Dermis blood vessel endothelial cell (primary cell): Measurements from ENCODE around the gene ZNF182. TPM values are rescaled to one million over a fixed set of nuclear protein-coding genes. Genes with fewer than 3 reads are reported as not detected.
"Not testable (repeated sequence)": the region's sequence is repeated elsewhere in the genome, so short reads cannot be mapped to it uniquely, and the experiment has no call there.

Experiments
- DNase-seq: peaks from one replicate; pipeline ENCODE4 v3.0.0; 2010
- total RNA-seq: library from RNA; depleted of rRNA; stranded (reverse); fragments of >200 nt; gene quantifications from 2 replicates; pipeline ENCODE4 v1.2.3, GENCODE V29; 2014

The ZNF182 gene
- 4.9 and 5.3 TPM in 2 replicates for total RNA-seq

DNA sequence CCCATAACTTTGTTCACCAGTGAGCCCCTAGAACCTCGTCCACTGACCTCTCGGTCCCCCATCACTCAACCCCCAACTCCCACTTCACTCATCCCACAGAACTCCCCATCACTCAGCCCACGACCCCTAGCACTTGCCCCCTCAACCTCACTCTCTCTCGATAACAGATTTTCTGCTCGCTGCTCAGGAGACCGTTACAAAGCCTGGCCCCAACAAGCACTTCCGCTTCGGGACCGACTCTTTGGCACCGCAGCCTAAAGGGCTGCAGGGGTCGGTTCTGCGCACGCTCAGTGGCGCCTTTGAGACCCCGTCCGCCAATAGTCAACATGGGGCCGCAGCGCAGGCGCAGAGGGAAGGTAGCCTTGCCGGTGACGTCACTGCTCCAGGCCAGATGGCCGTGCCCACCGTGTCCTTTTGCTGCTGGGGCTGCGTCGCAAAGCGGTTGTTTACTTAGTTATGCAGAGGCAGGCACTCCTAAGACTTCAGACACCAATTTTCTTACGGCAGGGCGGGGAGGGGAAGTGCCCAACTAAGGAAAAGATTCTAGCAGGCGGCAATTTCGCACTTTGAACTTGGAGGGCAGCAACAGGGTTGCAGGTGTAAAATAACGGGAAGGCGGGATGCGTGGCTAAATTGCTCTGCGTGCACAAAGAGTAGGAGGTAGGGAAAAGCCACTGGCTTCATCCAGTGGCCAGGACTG lies at the start of gene ZNF182:
ZNF182 (minus strand) TSS at position 232 of the 700 bp plus-strand sequence. CDS start 1,380 bp downstream, outside the sequence.
- DNase-seq, result peak; percentile 90

DNA sequence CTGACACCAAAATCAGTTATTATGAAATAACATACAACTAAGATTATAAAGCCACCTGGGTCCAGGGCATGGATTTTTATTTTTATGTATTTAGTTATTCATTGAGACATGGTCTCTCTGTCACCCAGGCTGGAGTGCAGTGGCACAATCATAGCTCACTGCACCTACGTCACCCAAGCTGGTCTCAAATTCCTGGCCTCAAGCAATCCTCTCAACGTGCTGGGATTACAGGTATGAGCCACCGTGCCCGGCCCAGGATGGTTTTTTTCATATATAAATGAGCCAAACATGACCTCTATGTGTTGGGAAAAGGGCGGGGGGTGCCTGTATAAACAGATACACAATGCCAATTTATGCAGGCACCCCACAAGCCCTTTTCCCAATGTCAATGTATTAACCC lies 43.1 kb upstream of the ZNF182 start:
- no peak for DNase-seq

- peak; percentile 75 for DNase-seq
Observed at GRCh38 chrX:48045410-48046311, 41.9 kb upstream of the ZNF182 start.

DNA sequence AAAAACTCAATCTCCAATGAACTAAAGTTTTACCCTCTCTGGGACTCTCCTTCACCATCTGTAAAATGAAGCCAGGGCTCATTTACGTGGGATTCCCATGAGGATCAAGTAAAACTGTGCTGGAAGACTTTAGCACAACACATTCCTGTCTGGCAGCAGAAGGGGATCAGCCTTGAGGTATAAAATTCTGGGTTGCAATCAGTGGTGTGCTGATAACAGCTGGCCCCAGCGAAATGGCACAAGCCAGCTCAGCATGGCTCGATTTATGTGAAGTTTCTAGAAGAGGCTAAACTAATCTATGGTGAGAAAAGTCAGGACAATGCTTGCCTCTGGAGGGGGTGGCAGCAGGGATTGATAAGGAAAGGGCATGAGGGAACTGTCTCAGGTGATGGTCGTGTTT lies 39.3 kb upstream of the ZNF182 start:
- no peak for DNase-seq

DNA sequence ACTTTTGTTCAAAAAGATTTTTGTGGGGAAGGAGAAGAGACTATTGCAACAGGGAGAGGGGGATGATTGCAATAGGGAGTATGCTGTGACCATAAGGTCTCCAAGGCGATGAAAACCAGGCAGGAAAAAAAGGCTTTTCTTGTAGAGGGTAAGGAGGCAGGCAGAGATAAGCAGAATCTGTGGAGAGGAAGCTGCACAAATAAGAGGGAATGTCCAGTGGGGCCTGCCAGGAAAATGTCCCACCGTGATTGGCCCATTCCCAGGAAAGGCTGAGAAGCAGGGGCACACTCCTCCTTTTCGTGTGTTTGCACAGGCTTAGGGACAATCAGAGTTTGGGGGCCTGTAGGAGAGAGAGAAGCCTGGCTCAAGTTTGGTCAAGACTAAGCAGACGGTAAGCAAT lies 32.1 kb upstream of the ZNF182 start:
- DNase-seq, result peak; percentile 5

GRCh38 chrX:48030641-48031173 lies 26.9 kb upstream of the ZNF182 start:
- not testable (repeated sequence) for DNase-seq

DNA sequence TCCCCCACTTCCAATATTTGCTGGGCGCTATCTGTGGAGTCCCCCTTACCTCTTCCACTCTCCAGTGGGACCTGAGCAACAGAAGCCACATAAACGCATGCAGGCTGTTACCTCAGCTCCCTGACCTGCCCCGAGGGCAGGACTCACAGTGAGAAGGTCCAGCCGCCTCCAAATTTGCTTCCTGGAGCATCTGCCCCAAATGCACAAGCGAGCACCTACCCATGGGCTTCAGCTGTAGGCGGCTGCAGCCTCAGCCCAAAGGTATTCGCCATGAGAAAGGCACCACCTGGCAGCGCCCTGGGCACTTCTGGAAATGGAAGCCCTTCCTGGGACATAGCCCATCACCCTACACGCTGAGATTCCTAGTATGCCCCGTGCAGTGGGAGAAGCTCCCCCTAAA lies 26.4 kb upstream of the ZNF182 start:
- DNase-seq, result no peak

DNA sequence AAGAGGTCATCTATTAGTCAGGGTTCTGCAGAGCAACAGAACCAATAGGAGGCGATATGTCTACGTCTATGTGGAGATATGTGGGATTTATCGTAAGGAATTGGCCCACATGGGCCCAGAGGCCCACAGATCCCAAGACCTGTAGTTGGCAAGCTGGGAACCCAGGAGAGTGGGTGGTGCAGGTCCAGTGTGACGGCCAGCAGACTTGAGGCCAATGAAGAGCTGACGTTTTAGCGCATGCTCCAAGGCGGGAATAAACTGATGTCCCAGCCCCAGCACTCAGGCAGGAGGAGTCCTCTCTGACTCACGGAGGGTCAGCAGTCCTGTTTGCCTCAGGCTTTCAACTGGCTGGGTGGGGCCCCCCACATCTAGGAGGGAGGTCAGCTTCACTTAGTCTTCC lies 24.3 kb upstream of the ZNF182 start:
- DNase-seq, result no peak

GRCh38 chrX:48027545-48027944 lies 23.8 kb upstream of the ZNF182 start:
- not testable (repeated sequence) for DNase-seq

- DNase-seq, result peak; percentile 80
Observed at GRCh38 chrX:48025561-48025960, 21.8 kb upstream of the ZNF182 start.

- DNase-seq, result no peak
Observed at GRCh38 chrX:48022738-48023137, 18.9 kb upstream of the ZNF182 start.

DNA sequence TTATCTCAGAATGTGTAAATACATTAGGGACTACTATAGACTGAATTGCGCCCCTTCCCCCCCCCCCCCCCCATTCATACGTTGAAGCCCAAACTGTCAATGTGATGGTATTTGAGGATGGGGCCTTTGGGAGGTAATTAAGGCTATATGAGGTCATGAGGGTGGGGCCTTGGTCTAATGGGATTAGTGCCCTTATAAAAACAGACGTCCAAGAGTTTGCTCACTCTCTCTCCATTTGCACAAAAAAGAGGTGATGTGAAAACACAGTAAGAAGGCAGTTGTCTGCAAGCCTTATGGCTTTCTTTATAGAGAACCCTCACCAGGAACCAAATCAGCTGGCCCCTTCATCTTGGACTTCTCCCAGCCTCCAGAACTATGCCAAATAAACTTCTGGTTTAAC lies 18.3 kb upstream of the ZNF182 start:
- DNase-seq, result no peak

DNA sequence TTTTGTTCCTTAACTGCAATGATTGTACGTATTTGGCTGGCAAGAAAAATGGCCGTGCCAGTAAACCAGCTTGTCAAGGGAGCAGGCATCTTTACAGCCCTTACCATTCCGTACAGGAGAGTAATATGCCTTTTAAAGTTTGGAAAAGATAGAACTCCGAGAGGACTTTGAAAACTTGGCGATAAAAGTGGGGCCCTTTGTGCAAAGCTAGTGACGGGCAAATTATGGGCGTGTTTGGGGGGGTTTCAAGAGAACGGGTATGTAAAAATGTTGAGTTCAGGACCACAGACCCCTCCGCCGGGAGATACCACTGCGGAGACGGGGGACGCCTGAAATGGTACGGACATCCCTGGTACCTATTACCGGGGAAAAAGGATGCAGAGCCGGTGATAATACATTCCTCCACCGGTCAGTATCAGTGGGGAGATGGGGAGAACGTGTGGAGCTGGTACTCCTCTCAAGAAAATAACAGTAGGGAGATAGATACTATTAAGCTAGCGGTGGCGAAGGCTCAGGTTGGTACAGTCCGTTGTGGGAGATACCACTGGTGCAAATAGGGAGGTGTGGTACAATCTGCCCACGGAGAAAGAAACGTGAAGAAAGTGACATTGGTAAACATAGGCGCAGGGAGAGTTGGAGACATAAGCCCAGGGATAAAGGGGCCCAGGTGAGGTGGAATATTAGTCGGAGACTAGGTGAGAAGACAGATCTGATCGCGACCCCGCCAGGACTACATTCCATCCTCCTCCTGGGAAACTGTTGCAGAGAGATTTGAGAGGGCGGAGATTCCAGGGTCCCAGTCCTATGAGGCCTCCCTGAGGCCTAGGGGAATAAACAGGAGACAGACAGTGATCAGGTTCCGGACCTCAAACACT lies 17.5 kb upstream of the ZNF182 start:
- peak; percentile 83 for DNase-seq

- DNase-seq, result peak; percentile 11
Observed at GRCh38 chrX:48020472-48020871, 16.7 kb upstream of the ZNF182 start.

GRCh38 chrX:48019892-48020291 lies 16.1 kb upstream of the ZNF182 start:
- not testable (repeated sequence) for DNase-seq

- not testable (repeated sequence) for DNase-seq
Observed at GRCh38 chrX:48016583-48017310, 13.0 kb upstream of the ZNF182 start.

DNA sequence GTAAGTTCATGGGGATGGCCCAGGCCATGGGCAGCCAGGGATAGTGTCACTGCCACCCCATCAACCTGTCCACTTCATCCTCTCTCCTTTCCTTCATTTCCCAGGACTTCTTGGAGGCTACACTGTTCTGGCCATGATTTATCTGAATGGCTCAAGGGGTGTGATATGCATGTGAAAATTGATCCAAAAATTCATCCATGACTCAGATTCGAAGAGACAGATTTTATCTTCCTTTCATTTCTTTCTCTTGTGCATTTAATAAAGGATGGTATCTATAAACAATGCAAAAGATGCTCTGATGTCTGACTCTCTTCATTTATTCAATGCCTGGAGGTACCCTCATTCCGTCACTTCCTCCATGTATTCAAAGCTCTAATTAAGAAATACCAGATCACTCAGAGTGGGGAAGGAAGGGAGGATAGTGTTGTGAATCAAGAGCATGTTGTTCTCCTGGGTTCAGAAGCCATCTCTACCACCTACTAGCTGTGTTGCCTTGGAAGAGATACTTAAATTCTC lies 5.7 kb upstream of the ZNF182 start:
- DNase-seq, result not testable (repeated sequence)

DNA sequence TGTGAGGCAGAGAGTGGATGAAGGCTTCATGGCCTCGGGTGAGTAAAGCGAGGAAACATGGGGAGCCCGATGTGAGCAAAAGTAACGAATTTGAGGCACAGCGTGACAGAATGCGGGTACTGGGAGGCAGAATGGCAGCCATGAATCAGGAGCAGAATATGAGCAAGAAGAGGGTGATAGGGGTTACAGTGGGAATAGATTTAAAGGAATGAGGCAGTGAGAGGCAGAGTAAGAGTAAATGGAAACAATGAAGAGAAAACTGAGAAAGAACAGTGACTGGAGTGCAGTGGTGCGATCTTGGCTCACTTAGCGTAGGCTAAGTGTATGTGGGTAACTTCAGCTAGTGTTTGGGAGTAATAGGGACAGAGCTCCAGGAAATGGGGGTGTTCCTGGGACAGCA lies 2.9 kb upstream of the ZNF182 start, which contains the start of gene SPACA5:
SPACA5 (plus strand) TSS at position 301 of the 400 bp plus-strand sequence. CDS start 815 bp downstream, outside the sequence.
- DNase-seq, result not testable (repeated sequence)

GRCh38 chrX:48003367-48003757 lies 427 bp downstream of the ZNF182 start:
- no peak for DNase-seq

GRCh38 chrX:48002929-48003328 lies 860 bp downstream of the ZNF182 start:
- DNase-seq, result no peak

DNA sequence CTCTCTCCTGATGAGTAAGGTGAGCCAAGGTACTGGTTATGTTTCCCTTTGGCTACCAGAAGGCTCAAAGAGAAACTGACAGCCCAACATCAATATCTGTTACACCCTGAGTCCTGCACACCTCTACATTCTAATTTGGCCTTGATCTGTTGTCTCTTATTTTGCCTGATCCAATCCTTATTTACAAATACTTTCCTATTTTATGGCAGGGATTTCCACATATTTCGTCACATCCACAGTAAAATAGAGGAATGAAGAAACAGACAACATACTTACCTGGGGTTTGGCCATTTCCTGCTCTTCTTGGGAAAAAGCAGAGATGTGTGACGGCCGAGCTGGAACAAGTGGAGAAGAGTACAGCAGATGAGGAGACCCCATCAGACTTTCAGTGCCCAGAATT lies 1.5 kb downstream of the ZNF182 start:
- DNase-seq, result no peak
